Inflammatory macrophage (primary cell): Measurements from ENCODE around the gene OR56A1.
A peak's percentile ranks its signal among the peaks of the same experiment; 100 is the strongest.
"Not testable (repeated sequence)": the region's sequence is repeated elsewhere in the genome, so short reads cannot be mapped to it uniquely, and the experiment has no call there.

Source experiments
- DNase-seq, 2 donors: peaks; one replicate each; pipeline ENCODE4 v3.0.0-alpha.2; 2020 to 2022
- total RNA-seq, 18 experiments: gene quantifications; one replicate each; lab custom pipeline; 2026; ENCODE audit warnings: mixed read lengths in 6 of 18, inconsistent platforms in 2 of 18; lab: John Stamatoyannopoulos, UW

Gene OR56A1
- total RNA-seq = 0 to 0.16 (median 0) reads per million in 18 experiments

GRCh38 chr11:6030708-6031405 is at the start of gene OR56A1:
Gene OR56A1, minus strand, starts transcription at chr11:6030758. Its CDS starts 3,066 bp downstream, at chr11:6027692.
- DNase-seq = no peak

- no peak for DNase-seq
Measured at GRCh38 chr11:6079463-6079862, 48.9 kb upstream of the OR56A1 start.

- DNase-seq = no peak
Measured at GRCh38 chr11:6077723-6078122, 47.2 kb upstream of the OR56A1 start.

GRCh38 chr11:6076443-6076842 is 45.9 kb upstream of the OR56A1 start:
- not testable (repeated sequence) for DNase-seq

GRCh38 chr11:6067502-6067901 is 36.9 kb upstream of the OR56A1 start:
- no peak for DNase-seq

GRCh38 chr11:6062691-6063358 is 32.3 kb upstream of the OR56A1 start:
- no peak for DNase-seq

- no peak for DNase-seq
Measured at GRCh38 chr11:6061475-6061874, 30.9 kb upstream of the OR56A1 start.

- DNase-seq = no peak
Measured at GRCh38 chr11:6057452-6057851, 26.9 kb upstream of the OR56A1 start.

GRCh38 chr11:6055569-6055968 is 25.0 kb upstream of the OR56A1 start:
- DNase-seq = no peak

- no peak for DNase-seq
Measured at GRCh38 chr11:6052374-6052773, 21.8 kb upstream of the OR56A1 start.

- no peak for DNase-seq
Measured at GRCh38 chr11:6040874-6041273, 10.3 kb upstream of the OR56A1 start.

GRCh38 chr11:6027501-6027900 is 3.1 kb downstream of the OR56A1 start:
- no peak for DNase-seq

- no peak for DNase-seq
Measured at GRCh38 chr11:6025056-6025455, 5.5 kb downstream of the OR56A1 start.

- peak; percentile 65 to 71 for DNase-seq
Measured at GRCh38 chr11:6022956-6023355, 7.6 kb downstream of the OR56A1 start.

- no peak for DNase-seq
Measured at GRCh38 chr11:6013042-6013441, 17.5 kb downstream of the OR56A1 start.

GRCh38 chr11:6012035-6012668 is 18.4 kb downstream of the OR56A1 start:
- DNase-seq = peak; percentile 80 to 82

GRCh38 chr11:6006846-6007245 is 23.7 kb downstream of the OR56A1 start, which contains the start of gene OR56A4:
Gene OR56A4, minus strand, starts transcription at chr11:6006946. Its CDS starts 3,954 bp downstream, at chr11:6002992.
- no peak for DNase-seq

GRCh38 chr11:6006395-6006794 is 24.2 kb downstream of the OR56A1 start:
- DNase-seq = no peak

GRCh38 chr11:6002202-6002699 is 28.3 kb downstream of the OR56A1 start:
- DNase-seq = no peak

GRCh38 chr11:5994791-5995190 is 35.8 kb downstream of the OR56A1 start:
- DNase-seq = no peak

- peak; percentile 29 to 38 for DNase-seq
Measured at GRCh38 chr11:5992604-5993251, 37.8 kb downstream of the OR56A1 start.

- no peak for DNase-seq
Measured at GRCh38 chr11:5992150-5992549, 38.4 kb downstream of the OR56A1 start.

GRCh38 chr11:5989203-5989602 is 41.4 kb downstream of the OR56A1 start:
- no peak for DNase-seq
